Measurements from ENCODE around the gene BCAS1.

DNA sequence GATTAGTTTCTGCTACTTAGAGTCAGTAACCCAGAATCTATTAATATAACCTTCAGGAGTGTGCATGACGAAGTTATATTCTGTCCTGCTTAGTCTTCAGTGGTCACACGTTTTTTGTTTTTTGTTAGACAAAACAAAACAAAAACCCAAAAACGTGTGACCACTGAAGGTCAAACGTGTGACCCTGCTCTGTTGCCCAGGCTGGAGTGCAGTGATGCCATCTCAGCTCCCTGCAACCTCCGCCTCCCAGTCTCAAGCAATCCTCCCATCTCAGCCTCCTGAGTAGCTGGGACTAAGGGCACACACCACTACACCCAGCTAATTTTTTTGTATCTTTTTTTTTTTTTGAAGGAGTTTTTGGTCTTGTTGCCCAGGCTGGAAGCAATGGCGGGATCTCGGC is 142.4 kb downstream of the BCAS1 start:
- TF ChIP-seq, protein P1, sequence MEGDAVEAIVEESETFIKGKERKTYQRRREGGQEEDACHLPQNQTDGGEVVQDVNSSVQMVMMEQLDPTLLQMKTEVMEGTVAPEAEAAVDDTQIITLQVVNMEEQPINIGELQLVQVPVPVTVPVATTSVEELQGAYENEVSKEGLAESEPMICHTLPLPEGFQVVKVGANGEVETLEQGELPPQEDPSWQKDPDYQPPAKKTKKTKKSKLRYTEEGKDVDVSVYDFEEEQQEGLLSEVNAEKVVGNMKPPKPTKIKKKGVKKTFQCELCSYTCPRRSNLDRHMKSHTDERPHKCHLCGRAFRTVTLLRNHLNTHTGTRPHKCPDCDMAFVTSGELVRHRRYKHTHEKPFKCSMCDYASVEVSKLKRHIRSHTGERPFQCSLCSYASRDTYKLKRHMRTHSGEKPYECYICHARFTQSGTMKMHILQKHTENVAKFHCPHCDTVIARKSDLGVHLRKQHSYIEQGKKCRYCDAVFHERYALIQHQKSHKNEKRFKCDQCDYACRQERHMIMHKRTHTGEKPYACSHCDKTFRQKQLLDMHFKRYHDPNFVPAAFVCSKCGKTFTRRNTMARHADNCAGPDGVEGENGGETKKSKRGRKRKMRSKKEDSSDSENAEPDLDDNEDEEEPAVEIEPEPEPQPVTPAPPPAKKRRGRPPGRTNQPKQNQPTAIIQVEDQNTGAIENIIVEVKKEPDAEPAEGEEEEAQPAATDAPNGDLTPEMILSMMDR (IDR thresholded peaks at IDR 0.05; ENCODE audit: low read length), result no peak
- no peak for TF ChIP-seq EZH2 (IDR thresholded peaks at IDR 0.05; ENCODE audit: borderline replicate concordance, low read length)
